ENCODE results near the gene TSC22D4. TPM values are rescaled to one million over a fixed set of nuclear protein-coding genes. Genes with fewer than 3 reads are reported as not detected.
A peak's percentile ranks its signal among the peaks of the same experiment; 100 is the strongest.

Gene TSC22D4
- polyA plus RNA-seq, 1 of the 3 experiments (the other 2 are of a cell fraction): 32.7 TPM

DNA sequence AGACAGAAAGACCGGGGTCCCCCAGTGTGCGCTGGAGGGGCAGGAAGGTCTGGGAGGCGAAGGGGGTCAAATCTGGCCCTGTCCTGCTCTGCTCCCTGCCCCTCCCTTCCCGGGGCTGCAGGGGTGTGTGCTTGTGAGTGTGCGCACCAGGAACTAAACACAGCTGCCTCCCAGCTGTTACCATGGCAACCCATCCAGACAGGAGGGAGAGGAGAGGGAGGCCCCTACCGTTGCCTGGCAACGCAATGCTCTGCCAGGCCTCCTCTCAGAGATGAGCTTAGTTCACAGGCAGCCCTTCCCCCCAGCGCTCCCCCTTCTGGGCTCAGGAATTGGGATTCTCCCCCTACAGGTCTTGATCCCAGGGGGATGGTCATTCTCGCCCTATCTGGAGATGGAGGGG, 10.8 kb upstream of the TSC22D4 start:
- Histone ChIP-seq H3K9me2 (no peaks in the 10 kb centered on the region), H2AFZ (ENCODE audit: low read depth) (no peak overlapping the region), H4K20me1 (ENCODE audit: insufficient read depth) (no peaks in the 10 kb centered on the region), H3F3A (replicated peaks; ENCODE audit: insufficient read depth) (no peaks in the 10 kb centered on the region), H3K4me1 (ENCODE audit: control insufficient read depth in 1 of 2, insufficient read depth in 2 of 2, low read depth in 1 of 2, low read length in 1 of 2) (peaks cover 3 to 32% of the 10 kb centered on the region in 2 experiments; a peak in 2 of 4 replicates), H3K36me3 (replicated peaks in 1 of 2; ENCODE audit: control insufficient read depth in 1 of 2, insufficient read depth in 2 of 2, low read length in 1 of 2) (peaks cover 0 to 6% of the 10 kb centered on the region in 2 experiments), H3K27me3 (ENCODE audit: insufficient read depth) (no peaks in the 10 kb centered on the region), H3K79me2 (ENCODE audit: insufficient read depth) (no peaks in the 10 kb centered on the region), H3K4me3 (ENCODE audit: low read depth in 2 of 2, low read length in 1 of 2) (no peak overlapping the region), H3K4me2 (peak overlapping the region; percentile 17; the same call in 1 of the 2 replicates), H3K27ac (ENCODE audit: low read depth in 2 of 2, low read length in 1 of 2) (peak overlapping the region in 1 of 2 experiments; percentile 78; a peak in 2 of 4 replicates), H3K9me3 (no peaks in the 10 kb centered on the region), H3K9ac (no peak overlapping the region)
- CTCF ChIA-PET: interaction anchor here (0.8 to 11.1 kb wide), 12 partner anchors 10 to 202 kb away, joined by 3 to 151 read pairs (median 5); partner anchors contain the start of gene MOSPD3
- DNase-seq: peak; percentile 100
- TF ChIP-seq TEAD4 (IDR thresholded peaks at IDR 0.05; ENCODE audit: borderline replicate concordance, insufficient read depth): no peak
- peak; percentile 72 for TF ChIP-seq NRF1 (IDR thresholded peaks at IDR 0.05; ENCODE audit: low read depth, low read length)
- peak in 1 of 2 experiments; percentile 17; a peak in 1 of 4 replicates for TF ChIP-seq EP300 (IDR thresholded peaks at IDR 0.05; ENCODE audit: borderline replicate concordance in 1 of 2, low read depth in 1 of 2, low read length in 1 of 2)
- TF ChIP-seq MXI1 (IDR thresholded peaks at IDR 0.05; ENCODE audit: low read depth, low read length): peak; percentile 96
- TF ChIP-seq RFX5 (IDR thresholded peaks at IDR 0.05; ENCODE audit: low read length): peak; percentile 90
- TF ChIP-seq RAD21 (IDR thresholded peaks at IDR 0.05; ENCODE audit: low read length): 0 out of 2 replicates have a peak, but pooled peaks have one; percentile 14
- POLR2A ChIA-PET: interaction anchor here (0.6 to 1.8 kb wide), 12 partner anchors 10 to 113 kb away, joined by 3 to 8 read pairs (median 4); partner anchors contain the start of genes AGFG2, FBXO24, MEPCE and PPP1R35
- 30% methylated on average over 6 of the region's 9 CpGs for WGBS (ENCODE audit: low lambda C conversion rate)

DNA sequence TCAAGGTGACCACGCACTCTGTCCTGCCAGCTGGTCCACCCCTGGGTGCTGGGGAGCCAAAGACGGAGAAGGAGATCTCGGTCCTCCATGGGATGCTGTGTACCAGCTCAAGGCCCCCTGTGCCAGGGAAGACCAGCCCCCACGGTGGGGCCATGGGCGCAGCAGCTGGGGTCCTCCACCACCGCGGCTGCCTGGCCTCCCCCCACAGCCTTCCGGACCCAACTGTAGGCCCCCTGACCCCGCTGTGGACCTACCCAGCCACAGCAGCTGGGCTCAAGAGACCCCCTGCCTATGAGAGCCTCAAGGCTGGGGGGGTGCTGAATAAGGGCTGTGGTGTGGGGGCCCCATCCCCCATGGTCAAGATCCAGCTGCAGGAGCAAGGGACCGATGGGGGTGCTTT, 10.1 kb upstream of the TSC22D4 start:
- POLR2A ChIA-PET: interaction anchor here (1.0 to 1.8 kb wide), 7 partner anchors 9 to 114 kb away, joined by 3 to 8 read pairs (median 5); partner anchors contain the start of genes AGFG2, FBXO24 and SPACDR
- peak overlapping the region in 1 of 2 experiments; percentile 78; a peak in 2 of 4 replicates for H3K27ac ChIP-seq (ENCODE audit: low read depth in 2 of 2, low read length in 1 of 2)

More for the DNA sequence above, 10.1 kb upstream of the TSC22D4 start:
- CTCF ChIA-PET: interaction anchor here (0.6 to 11.1 kb wide), 13 partner anchors 9 to 203 kb away, joined by 3 to 151 read pairs (median 5); partner anchors contain the start of gene MOSPD3
- Histone ChIP-seq H3K4me3 (ENCODE audit: low read depth in 2 of 2, low read length in 1 of 2) (no peak overlapping the region), H2AFZ (ENCODE audit: low read depth) (no peak overlapping the region), H3K9me2 (no peaks in the 10 kb centered on the region), H4K20me1 (ENCODE audit: insufficient read depth) (no peaks in the 10 kb centered on the region), H3K4me2 (peak overlapping the region; percentile 17; the same call in 1 of the 2 replicates), H3K4me1 (ENCODE audit: control insufficient read depth in 1 of 2, insufficient read depth in 2 of 2, low read depth in 1 of 2, low read length in 1 of 2) (peaks cover 3 to 38% of the 10 kb centered on the region in 2 experiments; a peak in 2 of 4 replicates), H3F3A (replicated peaks; ENCODE audit: insufficient read depth) (no peaks in the 10 kb centered on the region), H3K36me3 (replicated peaks in 1 of 2; ENCODE audit: control insufficient read depth in 1 of 2, insufficient read depth in 2 of 2, low read length in 1 of 2) (peaks cover 0 to 6% of the 10 kb centered on the region in 2 experiments), H3K79me2 (ENCODE audit: insufficient read depth) (peaks cover 2% of the 10 kb centered on the region; the same call in 1 of the 2 replicates), H3K9ac (no peak overlapping the region), H3K27me3 (ENCODE audit: insufficient read depth) (no peaks in the 10 kb centered on the region), H3K9me3 (no peaks in the 10 kb centered on the region)
- WGBS (ENCODE audit: low lambda C conversion rate): 68% methylated on average over 5 of the region's 10 CpGs
- TF ChIP-seq RCOR1 (IDR thresholded peaks at IDR 0.05; ENCODE audit: low read length) (no peak), RXRA (IDR thresholded peaks at IDR 0.05; ENCODE audit: borderline replicate concordance, low read depth) (no peak), MXI1 (IDR thresholded peaks at IDR 0.05; ENCODE audit: low read depth, low read length) (no peak), TAF1 (IDR thresholded peaks at IDR 0.05; ENCODE audit: borderline replicate concordance, low read depth, low read length) (no peak), SIN3A (IDR thresholded peaks at IDR 0.05; ENCODE audit: borderline replicate concordance, low read depth, low read length) (no peak), ELF1 (IDR thresholded peaks at IDR 0.05) (no peak)
- peak; percentile 35 for DNase-seq
